SK-N-SH (cell line): ENCODE results near the gene OSBPL10.

Source experiments
- EP300 ChIP-seq, 2 experiments: IDR thresholded peaks; 2 replicates each; pipeline versions ENCODE4 v1.4.0 to v1.6.1; 2012; ENCODE audit warnings: borderline replicate concordance in 1 of 2, low read depth in 1 of 2, low read length in 1 of 2
- FOXM1 ChIP-seq: IDR thresholded peaks from 2 replicates; pipeline ENCODE4 v1.4.0; 2012; ENCODE audit warnings: low read depth, mild to moderate bottlenecking
- GABPA ChIP-seq: IDR thresholded peaks from 2 replicates; pipeline ENCODE4 v1.4.0; 2012; ENCODE audit warnings: low read depth, mild to moderate bottlenecking
- POLR2AphosphoS5 ChIP-seq: IDR thresholded peaks from 2 replicates; pipeline ENCODE4 v1.6.1; 2012; ENCODE audit warnings: low read depth, low read length
- RAD21 ChIP-seq: IDR thresholded peaks from 2 replicates; pipeline ENCODE4 v1.6.1; 2012; ENCODE audit warnings: mild to moderate bottlenecking, low read length
- SIN3A ChIP-seq: IDR thresholded peaks from 2 replicates; pipeline ENCODE4 v1.6.1; 2012; ENCODE audit warnings: low read depth, mild to moderate bottlenecking, low read length, moderate library complexity, borderline replicate concordance
- SMC3 ChIP-seq: IDR thresholded peaks from 2 replicates; pipeline ENCODE4 v1.6.1; 2012; ENCODE audit warnings: low read depth, low read length, improper control_type of control experiment
- TF ChIP-seq, protein P1 (sequence below): fragments of 150-350 bp; IDR thresholded peaks from 2 replicates; pipeline ENCODE4 v1.6.1; 2017; ENCODE audit warnings: antibody characterized with exemption, low read length, low read depth, borderline replicate concordance
- TF ChIP-seq, protein P2 (sequence below): fragments of 200-600 bp; sonication (generic); IDR thresholded peaks from 2 replicates; pipeline ENCODE4 v1.6.1; 2017; ENCODE audit warnings: antibody characterized with exemption, mild to moderate bottlenecking, moderate library complexity
- TF ChIP-seq, protein P3 (sequence below): IDR thresholded peaks from 2 replicates; pipeline ENCODE4 v1.4.0; 2012; ENCODE audit warnings: low read depth, borderline replicate concordance
- TF ChIP-seq, protein P4 (sequence below): IDR thresholded peaks from 2 replicates; pipeline ENCODE4; 2012
- TF ChIP-seq, protein P5 (sequence below): IDR thresholded peaks from 2 replicates; pipeline ENCODE4 v1.6.1; 2012; ENCODE audit warnings: mild to moderate bottlenecking, low read depth, low read length, moderate library complexity

DNA sequence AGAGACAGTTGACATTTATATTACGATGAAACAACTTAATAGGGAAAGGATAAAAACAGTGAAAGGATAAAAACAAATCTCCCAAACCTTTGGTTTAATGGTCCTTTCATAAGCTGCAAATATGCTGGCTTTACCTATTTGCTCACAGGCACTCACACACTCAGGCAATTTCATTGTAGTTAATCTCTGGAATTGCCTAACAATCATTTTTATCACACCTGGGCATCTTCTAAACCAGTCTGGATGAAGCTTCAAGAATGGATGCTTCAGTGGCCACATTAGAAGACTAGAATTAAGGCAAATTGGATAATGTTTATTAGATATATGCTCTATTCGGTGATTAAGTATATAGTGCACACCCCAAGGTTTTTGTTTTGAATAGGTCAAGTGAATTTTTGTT, 13.5 kb downstream of the OSBPL10 start:
- TF ChIP-seq, protein P1, sequence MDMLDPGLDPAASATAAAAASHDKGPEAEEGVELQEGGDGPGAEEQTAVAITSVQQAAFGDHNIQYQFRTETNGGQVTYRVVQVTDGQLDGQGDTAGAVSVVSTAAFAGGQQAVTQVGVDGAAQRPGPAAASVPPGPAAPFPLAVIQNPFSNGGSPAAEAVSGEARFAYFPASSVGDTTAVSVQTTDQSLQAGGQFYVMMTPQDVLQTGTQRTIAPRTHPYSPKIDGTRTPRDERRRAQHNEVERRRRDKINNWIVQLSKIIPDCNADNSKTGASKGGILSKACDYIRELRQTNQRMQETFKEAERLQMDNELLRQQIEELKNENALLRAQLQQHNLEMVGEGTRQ, result no peak
- TF ChIP-seq EP300 (IDR thresholded peaks at IDR 0.05; ENCODE audit: borderline replicate concordance in 1 of 2, low read depth in 1 of 2, low read length in 1 of 2) (no peak), POLR2AphosphoS5 (no peak), GABPA (no peak), RAD21 (no peak), SIN3A (no peak), FOXM1 (no peak), SMC3 (no peak)
- TF ChIP-seq, protein P2, sequence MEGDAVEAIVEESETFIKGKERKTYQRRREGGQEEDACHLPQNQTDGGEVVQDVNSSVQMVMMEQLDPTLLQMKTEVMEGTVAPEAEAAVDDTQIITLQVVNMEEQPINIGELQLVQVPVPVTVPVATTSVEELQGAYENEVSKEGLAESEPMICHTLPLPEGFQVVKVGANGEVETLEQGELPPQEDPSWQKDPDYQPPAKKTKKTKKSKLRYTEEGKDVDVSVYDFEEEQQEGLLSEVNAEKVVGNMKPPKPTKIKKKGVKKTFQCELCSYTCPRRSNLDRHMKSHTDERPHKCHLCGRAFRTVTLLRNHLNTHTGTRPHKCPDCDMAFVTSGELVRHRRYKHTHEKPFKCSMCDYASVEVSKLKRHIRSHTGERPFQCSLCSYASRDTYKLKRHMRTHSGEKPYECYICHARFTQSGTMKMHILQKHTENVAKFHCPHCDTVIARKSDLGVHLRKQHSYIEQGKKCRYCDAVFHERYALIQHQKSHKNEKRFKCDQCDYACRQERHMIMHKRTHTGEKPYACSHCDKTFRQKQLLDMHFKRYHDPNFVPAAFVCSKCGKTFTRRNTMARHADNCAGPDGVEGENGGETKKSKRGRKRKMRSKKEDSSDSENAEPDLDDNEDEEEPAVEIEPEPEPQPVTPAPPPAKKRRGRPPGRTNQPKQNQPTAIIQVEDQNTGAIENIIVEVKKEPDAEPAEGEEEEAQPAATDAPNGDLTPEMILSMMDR, result no peak
- TF ChIP-seq, protein P3, sequence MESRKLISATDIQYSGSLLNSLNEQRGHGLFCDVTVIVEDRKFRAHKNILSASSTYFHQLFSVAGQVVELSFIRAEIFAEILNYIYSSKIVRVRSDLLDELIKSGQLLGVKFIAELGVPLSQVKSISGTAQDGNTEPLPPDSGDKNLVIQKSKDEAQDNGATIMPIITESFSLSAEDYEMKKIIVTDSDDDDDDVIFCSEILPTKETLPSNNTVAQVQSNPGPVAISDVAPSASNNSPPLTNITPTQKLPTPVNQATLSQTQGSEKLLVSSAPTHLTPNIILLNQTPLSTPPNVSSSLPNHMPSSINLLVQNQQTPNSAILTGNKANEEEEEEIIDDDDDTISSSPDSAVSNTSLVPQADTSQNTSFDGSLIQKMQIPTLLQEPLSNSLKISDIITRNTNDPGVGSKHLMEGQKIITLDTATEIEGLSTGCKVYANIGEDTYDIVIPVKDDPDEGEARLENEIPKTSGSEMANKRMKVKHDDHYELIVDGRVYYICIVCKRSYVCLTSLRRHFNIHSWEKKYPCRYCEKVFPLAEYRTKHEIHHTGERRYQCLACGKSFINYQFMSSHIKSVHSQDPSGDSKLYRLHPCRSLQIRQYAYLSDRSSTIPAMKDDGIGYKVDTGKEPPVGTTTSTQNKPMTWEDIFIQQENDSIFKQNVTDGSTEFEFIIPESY, result no peak
- TF ChIP-seq, protein P4, sequence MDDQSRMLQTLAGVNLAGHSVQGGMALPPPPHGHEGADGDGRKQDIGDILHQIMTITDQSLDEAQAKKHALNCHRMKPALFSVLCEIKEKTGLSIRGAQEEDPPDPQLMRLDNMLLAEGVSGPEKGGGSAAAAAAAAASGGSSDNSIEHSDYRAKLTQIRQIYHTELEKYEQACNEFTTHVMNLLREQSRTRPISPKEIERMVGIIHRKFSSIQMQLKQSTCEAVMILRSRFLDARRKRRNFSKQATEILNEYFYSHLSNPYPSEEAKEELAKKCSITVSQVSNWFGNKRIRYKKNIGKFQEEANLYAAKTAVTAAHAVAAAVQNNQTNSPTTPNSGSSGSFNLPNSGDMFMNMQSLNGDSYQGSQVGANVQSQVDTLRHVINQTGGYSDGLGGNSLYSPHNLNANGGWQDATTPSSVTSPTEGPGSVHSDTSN, result no peak
- TF ChIP-seq, protein P5, sequence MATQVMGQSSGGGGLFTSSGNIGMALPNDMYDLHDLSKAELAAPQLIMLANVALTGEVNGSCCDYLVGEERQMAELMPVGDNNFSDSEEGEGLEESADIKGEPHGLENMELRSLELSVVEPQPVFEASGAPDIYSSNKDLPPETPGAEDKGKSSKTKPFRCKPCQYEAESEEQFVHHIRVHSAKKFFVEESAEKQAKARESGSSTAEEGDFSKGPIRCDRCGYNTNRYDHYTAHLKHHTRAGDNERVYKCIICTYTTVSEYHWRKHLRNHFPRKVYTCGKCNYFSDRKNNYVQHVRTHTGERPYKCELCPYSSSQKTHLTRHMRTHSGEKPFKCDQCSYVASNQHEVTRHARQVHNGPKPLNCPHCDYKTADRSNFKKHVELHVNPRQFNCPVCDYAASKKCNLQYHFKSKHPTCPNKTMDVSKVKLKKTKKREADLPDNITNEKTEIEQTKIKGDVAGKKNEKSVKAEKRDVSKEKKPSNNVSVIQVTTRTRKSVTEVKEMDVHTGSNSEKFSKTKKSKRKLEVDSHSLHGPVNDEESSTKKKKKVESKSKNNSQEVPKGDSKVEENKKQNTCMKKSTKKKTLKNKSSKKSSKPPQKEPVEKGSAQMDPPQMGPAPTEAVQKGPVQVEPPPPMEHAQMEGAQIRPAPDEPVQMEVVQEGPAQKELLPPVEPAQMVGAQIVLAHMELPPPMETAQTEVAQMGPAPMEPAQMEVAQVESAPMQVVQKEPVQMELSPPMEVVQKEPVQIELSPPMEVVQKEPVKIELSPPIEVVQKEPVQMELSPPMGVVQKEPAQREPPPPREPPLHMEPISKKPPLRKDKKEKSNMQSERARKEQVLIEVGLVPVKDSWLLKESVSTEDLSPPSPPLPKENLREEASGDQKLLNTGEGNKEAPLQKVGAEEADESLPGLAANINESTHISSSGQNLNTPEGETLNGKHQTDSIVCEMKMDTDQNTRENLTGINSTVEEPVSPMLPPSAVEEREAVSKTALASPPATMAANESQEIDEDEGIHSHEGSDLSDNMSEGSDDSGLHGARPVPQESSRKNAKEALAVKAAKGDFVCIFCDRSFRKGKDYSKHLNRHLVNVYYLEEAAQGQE, result no peak
